ENCODE results near the gene CLCA1. TPM values are rescaled to one million over a fixed set of nuclear protein-coding genes. Genes with fewer than 3 reads are reported as not detected.
"Not testable (repeated sequence)": the region's sequence is repeated elsewhere in the genome, so short reads cannot be mapped to it uniquely, and the experiment has no call there.

Gene CLCA1
- total RNA-seq, 2 experiments from 2014 or later = not detected

- ChIA-PET POLR2A (no interaction called here), CTCF (interaction anchor here (0.6 to 1.2 kb wide), 2 partner anchors 13 to 86 kb away, joined by 3 read pairs; no protein-coding TSS in a partner anchor)
- no peak overlapping the region for H3K27ac Mint-ChIP-seq
- H3K4me1 Mint-ChIP-seq = no peaks in the 10 kb centered on the region
- DNase-seq (no peak), ATAC-seq (no peak)
- no peaks in the 10 kb centered on the region for H3K9me3 Mint-ChIP-seq (ENCODE audit: low read depth)
- intact Hi-C loops (cut with DNase I, micrococcal nuclease) = no loop called here
- H3K36me3 Mint-ChIP-seq (ENCODE audit: low read depth) = no peaks in the 10 kb centered on the region
- no peak overlapping the region for H3K4me3 Mint-ChIP-seq
- peaks cover 3% of the 10 kb centered on the region for H3K27me3 Mint-ChIP-seq
Measured at GRCh38 chr1:86487131-86487810, 18.5 kb downstream of the CLCA1 start.

GRCh38 chr1:86487811-86488141 is 19.0 kb downstream of the CLCA1 start:
- ATAC-seq (no peak), DNase-seq (no peak)
- Mint-ChIP-seq H3K9me3 (ENCODE audit: low read depth) (no peaks in the 10 kb centered on the region), H3K36me3 (ENCODE audit: low read depth) (no peaks in the 10 kb centered on the region), H3K27ac (no peak overlapping the region), H3K4me1 (no peaks in the 10 kb centered on the region), H3K27me3 (peaks cover 3% of the 10 kb centered on the region), H3K4me3 (no peak overlapping the region)
- intact Hi-C loops (cut with DNase I, micrococcal nuclease) = no loop called here
- ChIA-PET CTCF (interaction anchor here (1.2 to 3.9 kb wide), 2 partner anchors 12 to 14 kb away, joined by 3 to 31 read pairs; no protein-coding TSS in a partner anchor), POLR2A (no interaction called here)

- Mint-ChIP-seq H3K4me3 (no peak overlapping the region), H3K27ac (no peak overlapping the region), H3K4me1 (no peaks in the 10 kb centered on the region), H3K9me3 (ENCODE audit: low read depth) (no peaks in the 10 kb centered on the region), H3K36me3 (ENCODE audit: low read depth) (no peaks in the 10 kb centered on the region), H3K27me3 (peaks cover 3% of the 10 kb centered on the region)
- POLR2A ChIA-PET = no interaction called here
- CTCF ChIA-PET = interaction anchor here (0.6 to 3.9 kb wide), 5 partner anchors 10 to 596 kb away, joined by 3 to 31 read pairs (median 5); no protein-coding TSS in a partner anchor
- DNase-seq = no peak
- intact Hi-C loops (cut with DNase I, micrococcal nuclease) = no loop called here
- no peak for ATAC-seq
Measured at GRCh38 chr1:86489242-86489878, 20.6 kb downstream of the CLCA1 start.

- Mint-ChIP-seq H3K4me1 (no peaks in the 10 kb centered on the region), H3K27me3 (peaks cover 3% of the 10 kb centered on the region), H3K27ac (no peak overlapping the region), H3K4me3 (no peak overlapping the region), H3K9me3 (ENCODE audit: low read depth) (no peaks in the 10 kb centered on the region), H3K36me3 (ENCODE audit: low read depth) (no peaks in the 10 kb centered on the region)
- CTCF ChIA-PET = interaction anchor here (0.6 to 3.9 kb wide), 4 partner anchors 8 to 235 kb away, joined by 3 to 31 read pairs (median 3); no protein-coding TSS in a partner anchor
- no peak for DNase-seq
- ATAC-seq = no peak
- POLR2A ChIA-PET = no interaction called here
- intact Hi-C loops (cut with DNase I, micrococcal nuclease) = no loop called here
Measured at GRCh38 chr1:86491171-86491950, 22.6 kb downstream of the CLCA1 start.

GRCh38 chr1:86498281-86498680 is 29.6 kb downstream of the CLCA1 start:
- DNase-seq = no peak
- intact Hi-C loops (cut with DNase I, micrococcal nuclease) = no loop called here

GRCh38 chr1:86499987-86500593 is 31.4 kb downstream of the CLCA1 start:
- POLR2A ChIA-PET = no interaction called here
- ATAC-seq = peak; percentile 37
- H3K27ac Mint-ChIP-seq = no peak overlapping the region

More at GRCh38 chr1:86498281-86498680, 29.6 kb downstream of the CLCA1 start:
- CTCF ChIA-PET = interaction anchor here (1.0 to 5.0 kb wide), 7 partner anchors 9 to 233 kb away, joined by 3 to 37 read pairs (median 8); no protein-coding TSS in a partner anchor
- H3K27me3 Mint-ChIP-seq = peaks cover 4% of the 10 kb centered on the region
- no peak overlapping the region for H3K27ac Mint-ChIP-seq
- H3K9me3 Mint-ChIP-seq (ENCODE audit: low read depth) = no peaks in the 10 kb centered on the region
- peaks cover 5% of the 10 kb centered on the region for H3K4me1 Mint-ChIP-seq
- POLR2A ChIA-PET = no interaction called here
- H3K36me3 Mint-ChIP-seq (ENCODE audit: low read depth) = no peaks in the 10 kb centered on the region
- no peak overlapping the region for H3K4me3 Mint-ChIP-seq
- no peak for ATAC-seq

GRCh38 chr1:86500714-86501113 is 32.0 kb downstream of the CLCA1 start:
- ATAC-seq (no peak), DNase-seq (no peak)
- ChIA-PET POLR2A (no interaction called here), CTCF (interaction anchor here (0.6 to 5.0 kb wide), 34 partner anchors 9 to 311 kb away, joined by 3 to 37 read pairs (median 4); partner anchors contain the start of genes CLCA2, ODF2L and SH3GLB1)
- Mint-ChIP-seq H3K9me3 (ENCODE audit: low read depth) (no peaks in the 10 kb centered on the region), H3K27me3 (peaks cover 8% of the 10 kb centered on the region), H3K36me3 (ENCODE audit: low read depth) (no peaks in the 10 kb centered on the region), H3K27ac (no peak overlapping the region), H3K4me3 (no peak overlapping the region), H3K4me1 (peaks cover 5% of the 10 kb centered on the region)
- intact Hi-C loops (cut with DNase I, micrococcal nuclease) = loop anchor here (1.0 to 10.0 kb wide), 6 partner anchors 103 to 584 kb away; partner anchors contain the start of genes ODF2L (in 2 of the 2) and SH3GLB1 (in 1 of the 2)

More at GRCh38 chr1:86499987-86500593, 31.4 kb downstream of the CLCA1 start:
- H3K4me1 Mint-ChIP-seq = peaks cover 5% of the 10 kb centered on the region
- H3K27me3 Mint-ChIP-seq = peaks cover 8% of the 10 kb centered on the region
- DNase-seq = no peak
- intact Hi-C loops (cut with DNase I, micrococcal nuclease) = loop anchor here (1.0 to 10.0 kb wide), 6 partner anchors 103 to 585 kb away; partner anchors contain the start of genes ODF2L (in 2 of the 2) and SH3GLB1 (in 1 of the 2)
- H3K9me3 Mint-ChIP-seq (ENCODE audit: low read depth) = no peaks in the 10 kb centered on the region
- H3K4me3 Mint-ChIP-seq = no peak overlapping the region
- CTCF ChIA-PET = interaction anchor here (0.6 to 5.0 kb wide), 46 partner anchors 8 to 420 kb away, joined by 3 to 37 read pairs (median 4); partner anchors contain the start of genes CLCA2, ODF2L and SH3GLB1
- no peaks in the 10 kb centered on the region for H3K36me3 Mint-ChIP-seq (ENCODE audit: low read depth)

- H3K27me3 Mint-ChIP-seq, POLR2A ChIA-PET: not testable (repeated sequence)
Measured at GRCh38 chr1:86502125-86502646, 33.5 kb downstream of the CLCA1 start.

GRCh38 chr1:86502721-86503405 is 34.1 kb downstream of the CLCA1 start:
- H3K4me1 Mint-ChIP-seq = peaks cover 5% of the 10 kb centered on the region
- no peaks in the 10 kb centered on the region for H3K9me3 Mint-ChIP-seq (ENCODE audit: low read depth)
- H3K27ac Mint-ChIP-seq = no peak overlapping the region
- DNase-seq = peak; percentile 30
- ChIA-PET POLR2A (no interaction called here), CTCF (interaction anchor here (0.7 to 5.0 kb wide), 15 partner anchors 13 to 231 kb away, joined by 3 to 37 read pairs (median 5); partner anchors contain the start of gene ODF2L)
- ATAC-seq = peak; percentile 34
- intact Hi-C loops (cut with DNase I, micrococcal nuclease) = loop anchor here (1.0 to 10.0 kb wide), 7 partner anchors 84 to 582 kb away; partner anchors contain the start of gene ODF2L (in 2 of the 2)
- H3K4me3 Mint-ChIP-seq = peak overlapping the region; percentile 61
- H3K36me3 Mint-ChIP-seq (ENCODE audit: low read depth) = no peaks in the 10 kb centered on the region
- peaks cover 9% of the 10 kb centered on the region for H3K27me3 Mint-ChIP-seq

More at GRCh38 chr1:86502125-86502646, 33.5 kb downstream of the CLCA1 start:
- H3K36me3 Mint-ChIP-seq (ENCODE audit: low read depth); H3K9me3 Mint-ChIP-seq (ENCODE audit: low read depth); H3K4me1 Mint-ChIP-seq: not testable (repeated sequence)
- H3K4me3 Mint-ChIP-seq = peak overlapping the region; percentile 61
- intact Hi-C loops (cut with DNase I, micrococcal nuclease) = loop anchor here (1.0 to 10.0 kb wide), 7 partner anchors 83 to 583 kb away; partner anchors contain the start of gene ODF2L (in 2 of the 2)
- ATAC-seq = peak; percentile 85
- CTCF ChIA-PET = interaction anchor here (0.7 to 5.0 kb wide), 20 partner anchors 10 to 232 kb away, joined by 3 to 37 read pairs (median 4); partner anchors contain the start of genes ODF2L and SH3GLB1
- peak overlapping the region; percentile 33 for H3K27ac Mint-ChIP-seq
- DNase-seq = peak; percentile 59
